ENCODE data around the gene ACAN.

DNA sequence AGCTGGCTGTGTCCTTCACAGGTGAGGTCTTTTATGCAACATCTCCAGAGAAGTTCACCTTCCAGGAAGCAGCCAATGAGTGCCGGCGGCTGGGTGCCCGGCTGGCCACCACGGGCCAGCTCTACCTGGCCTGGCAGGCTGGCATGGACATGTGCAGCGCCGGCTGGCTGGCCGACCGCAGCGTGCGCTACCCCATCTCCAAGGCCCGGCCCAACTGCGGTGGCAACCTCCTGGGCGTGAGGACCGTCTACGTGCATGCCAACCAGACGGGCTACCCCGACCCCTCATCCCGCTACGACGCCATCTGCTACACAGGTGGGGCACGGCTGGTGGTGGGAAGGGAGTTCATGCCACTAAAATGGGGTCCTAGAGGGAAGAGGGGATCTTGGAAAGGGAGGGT is 40.1 kb downstream of the ACAN start:
- no peak for TF ChIP-seq POLR2AphosphoS5 (IDR thresholded peaks at IDR 0.05; ENCODE audit: low read depth, low read length)
- no peak for TF ChIP-seq POLR2A (IDR thresholded peaks at IDR 0.05; ENCODE audit: low read depth, low read length)
- no peak for TF ChIP-seq TAF1 (IDR thresholded peaks at IDR 0.05; ENCODE audit: borderline replicate concordance, low read depth, low read length)

All from GM12892 (cell line).